Mucosa of rectum (tissue), 2 donors: ENCODE results near the gene SPAG7.

Source experiments
- H3K27ac ChIP-seq, 2 donors: one replicate each; pipeline ENCODE4 v1.7.0; 2013; ENCODE audit warnings: inconsistent platforms in 2 of 2, low read depth in 2 of 2, low read length in 2 of 2
- H3K27me3 ChIP-seq, 2 donors: one replicate each; pipeline ENCODE4 v1.7.0; 2013; ENCODE audit warnings: low read length in 2 of 2; ENCODE audit not compliant: control insufficient read depth in 2 of 2, insufficient read depth in 2 of 2
- H3K36me3 ChIP-seq, 2 donors: one replicate each; pipeline ENCODE4 v1.7.0; 2013; ENCODE audit warnings: low read length in 2 of 2; ENCODE audit not compliant: control insufficient read depth in 2 of 2, insufficient read depth in 2 of 2
- H3K4me1 ChIP-seq, 2 donors: one replicate each; pipeline ENCODE4 v1.7.0; 2013; ENCODE audit warnings: low read length in 2 of 2, mild to moderate bottlenecking in 1 of 2; ENCODE audit not compliant: control insufficient read depth in 2 of 2, insufficient read depth in 2 of 2
- H3K4me3 ChIP-seq, 2 donors: one replicate each; pipeline ENCODE4 v1.7.0; 2013; ENCODE audit warnings: low read length in 2 of 2
- H3K9ac ChIP-seq, 2 donors: one replicate each; pipeline ENCODE4 v1.7.0; 2013; ENCODE audit warnings: low read length in 2 of 2, low read depth in 1 of 2, mild to moderate bottlenecking in 1 of 2
- H3K9me3 ChIP-seq, 2 donors: one replicate each; pipeline ENCODE4 v1.7.0; 2013; ENCODE audit warnings: low read length in 2 of 2; ENCODE audit not compliant: control insufficient read depth in 2 of 2
- donor health status: healthy.
- donor health status: Normal muscosa, but diverticular disease.

SPAG7 gene

GRCh38 chr17:4945176-4945943 lies 22.3 kb downstream of the SPAG7 start:
- H3K4me1 ChIP-seq = peaks cover 41 to 44% of the 10 kb centered on the region in 2 donors
- peaks cover 40 to 42% of the 10 kb centered on the region in 2 donors for H3K36me3 ChIP-seq
- H3K4me3 ChIP-seq = peak overlapping the region; percentile 89 to 93
- peak overlapping the region; percentile 73 to 100 for H3K27ac ChIP-seq
- no peaks in the 10 kb centered on the region for H3K9me3 ChIP-seq
- H3K27me3 ChIP-seq = no peaks in the 10 kb centered on the region
- H3K9ac ChIP-seq = peak overlapping the region; percentile 11 to 41

- peak overlapping the region in 1 of 2 donors; percentile 54 for H3K4me3 ChIP-seq
- peaks cover 37 to 40% of the 10 kb centered on the region in 2 donors for H3K4me1 ChIP-seq
- peak overlapping the region; percentile 73 to 100 for H3K27ac ChIP-seq
- peaks cover 40 to 42% of the 10 kb centered on the region in 2 donors for H3K36me3 ChIP-seq
- no peaks in the 10 kb centered on the region for H3K9me3 ChIP-seq
- no peaks in the 10 kb centered on the region for H3K27me3 ChIP-seq
- peak overlapping the region; percentile 11 to 41 for H3K9ac ChIP-seq
Observed at GRCh38 chr17:4944554-4945175, 23.0 kb downstream of the SPAG7 start.

GRCh38 chr17:4944163-4944553 lies 23.5 kb downstream of the SPAG7 start:
- Histone ChIP-seq H3K9ac (peak overlapping the region in 1 of 2 donors; percentile 32), H3K36me3 (peaks cover 40 to 42% of the 10 kb centered on the region in 2 donors), H3K27ac (peak overlapping the region; percentile 73 to 100), H3K4me3 (peak overlapping the region in 1 of 2 donors; percentile 54), H3K4me1 (peaks cover 39 to 42% of the 10 kb centered on the region in 2 donors), H3K9me3 (no peaks in the 10 kb centered on the region), H3K27me3 (no peaks in the 10 kb centered on the region)

GRCh38 chr17:4942760-4943508 lies 24.7 kb downstream of the SPAG7 start:
- Histone ChIP-seq H3K27ac (peak overlapping the region in 1 of 2 donors; percentile 2), H3K9ac (no peak overlapping the region), H3K36me3 (peaks cover 45 to 47% of the 10 kb centered on the region in 2 donors), H3K4me1 (peaks cover 52 to 54% of the 10 kb centered on the region in 2 donors), H3K9me3 (no peaks in the 10 kb centered on the region), H3K27me3 (no peaks in the 10 kb centered on the region), H3K4me3 (no peak overlapping the region)

GRCh38 chr17:4941319-4941610 lies 26.4 kb downstream of the SPAG7 start:
- peak overlapping the region; percentile 89 to 91 for H3K27ac ChIP-seq
- H3K27me3 ChIP-seq = no peaks in the 10 kb centered on the region
- H3K9ac ChIP-seq = peak overlapping the region; percentile 92 to 99
- H3K9me3 ChIP-seq = no peaks in the 10 kb centered on the region
- peaks cover 46% of the 10 kb centered on the region in 2 donors for H3K4me1 ChIP-seq
- peaks cover 48 to 58% of the 10 kb centered on the region in 2 donors for H3K36me3 ChIP-seq
- peak overlapping the region; percentile 79 to 87 for H3K4me3 ChIP-seq

GRCh38 chr17:4940555-4941318 lies 26.9 kb downstream of the SPAG7 start:
- Histone ChIP-seq H3K36me3 (peaks cover 43 to 57% of the 10 kb centered on the region in 2 donors), H3K4me3 (peak overlapping the region; percentile 79 to 87), H3K27me3 (no peaks in the 10 kb centered on the region), H3K9ac (peak overlapping the region; percentile 92 to 99), H3K4me1 (peaks cover 41% of the 10 kb centered on the region in 2 donors), H3K27ac (peak overlapping the region; percentile 89 to 91), H3K9me3 (no peaks in the 10 kb centered on the region)

GRCh38 chr17:4939796-4940554 lies 27.6 kb downstream of the SPAG7 start, which contains the start of the genes RNF167 and SLC25A11:
Gene RNF167 (plus strand): TSS chr17:4940268. CDS start chr17:4940910, 642 bp downstream.
Gene SLC25A11 (minus strand): TSS chr17:4940046. CDS start chr17:4939910, 136 bp downstream.
- peak within 1 kb of the TSS; percentile 92 to 99 for H3K9ac ChIP-seq
- no peaks in the 10 kb centered on the region for H3K9me3 ChIP-seq
- H3K36me3 ChIP-seq = peaks cover 41 to 49% of the 10 kb centered on the region in 2 donors
- no peaks in the 10 kb centered on the region for H3K27me3 ChIP-seq
- peak within 1 kb of the TSS; percentile 79 to 87 for H3K4me3 ChIP-seq
- H3K27ac ChIP-seq = peak within 1 kb of the TSS; percentile 89 to 91
- peaks cover 33 to 34% of the 10 kb centered on the region in 2 donors for H3K4me1 ChIP-seq

- peaks cover 29 to 31% of the 10 kb centered on the region in 2 donors for H3K4me1 ChIP-seq
- peaks cover 36 to 45% of the 10 kb centered on the region in 2 donors for H3K36me3 ChIP-seq
- peak overlapping the region; percentile 89 to 91 for H3K27ac ChIP-seq
- H3K9ac ChIP-seq = peak overlapping the region; percentile 92 to 99
- H3K4me3 ChIP-seq = peak overlapping the region; percentile 79 to 87
- no peaks in the 10 kb centered on the region for H3K27me3 ChIP-seq
- H3K9me3 ChIP-seq = no peaks in the 10 kb centered on the region
Observed at GRCh38 chr17:4939546-4939795, 28.1 kb downstream of the SPAG7 start.
